Measurements from ENCODE around the gene CMIP.

The CMIP gene

GRCh38 chr16:81491541-81492188 is 47.1 kb downstream of the CMIP start:
- no peak for DNase-seq (ENCODE audit: low read depth, low spot score)
- H3K27ac ChIP-seq = peak overlapping the region; percentile 95

- no peak for DNase-seq (ENCODE audit: low read depth, low spot score)
- peak overlapping the region; percentile 95 for H3K27ac ChIP-seq
Measured at GRCh38 chr16:81492311-81492761, 47.7 kb downstream of the CMIP start.

GRCh38 chr16:81492965-81493754 is 48.6 kb downstream of the CMIP start:
- H3K27ac ChIP-seq = peak overlapping the region; percentile 95
- no peak for DNase-seq (ENCODE audit: low read depth, low spot score)

- peak overlapping the region; percentile 95 for H3K27ac ChIP-seq
- DNase-seq (ENCODE audit: low read depth, low spot score) = peak; percentile 97
Measured at GRCh38 chr16:81493755-81494433, 49.3 kb downstream of the CMIP start.

GRCh38 chr16:81494434-81494806 is 49.8 kb downstream of the CMIP start:
- DNase-seq (ENCODE audit: low read depth, low spot score) = no peak
- peak overlapping the region; percentile 95 for H3K27ac ChIP-seq

GRCh38 chr16:81494888-81495287 is 50.3 kb downstream of the CMIP start:
- no peak for DNase-seq (ENCODE audit: low read depth, low spot score)
- peak overlapping the region; percentile 95 for H3K27ac ChIP-seq

- no peak for DNase-seq (ENCODE audit: low read depth, low spot score)
Measured at GRCh38 chr16:81495321-81496234, 51.0 kb downstream of the CMIP start.

GRCh38 chr16:81496321-81496720 is 51.7 kb downstream of the CMIP start:
- no peak for DNase-seq (ENCODE audit: low read depth, low spot score)
- no peak overlapping the region for H3K27ac ChIP-seq

More at GRCh38 chr16:81495321-81496234, 51.0 kb downstream of the CMIP start:
- peak overlapping the region; percentile 95 for H3K27ac ChIP-seq

- H3K27ac ChIP-seq = no peak overlapping the region
Measured at GRCh38 chr16:81496742-81497141, 52.1 kb downstream of the CMIP start.

GRCh38 chr16:81497690-81498089 is 53.1 kb downstream of the CMIP start:
- DNase-seq (ENCODE audit: low read depth, low spot score) = no peak
- H3K27ac ChIP-seq = no peak overlapping the region

More at GRCh38 chr16:81496742-81497141, 52.1 kb downstream of the CMIP start:
- DNase-seq (ENCODE audit: low read depth, low spot score) = no peak

GRCh38 chr16:81498351-81498750 is 53.7 kb downstream of the CMIP start:
- no peak overlapping the region for H3K27ac ChIP-seq
- no peak for DNase-seq (ENCODE audit: low read depth, low spot score)

- peak overlapping the region; percentile 88 for H3K27ac ChIP-seq
- DNase-seq (ENCODE audit: low read depth, low spot score) = no peak
Measured at GRCh38 chr16:81499576-81500380, 55.2 kb downstream of the CMIP start.

GRCh38 chr16:81500833-81501521 is 56.4 kb downstream of the CMIP start:
- peak overlapping the region; percentile 88 for H3K27ac ChIP-seq
- peak; percentile 60 for DNase-seq (ENCODE audit: low read depth, low spot score)

GRCh38 chr16:81502396-81503070 is 57.9 kb downstream of the CMIP start:
- DNase-seq (ENCODE audit: low read depth, low spot score) = no peak
- H3K27ac ChIP-seq = peak overlapping the region; percentile 88

- DNase-seq (ENCODE audit: low read depth, low spot score) = peak; percentile 81
- peak overlapping the region; percentile 88 for H3K27ac ChIP-seq
Measured at GRCh38 chr16:81505011-81505661, 60.5 kb downstream of the CMIP start.

- no peak for DNase-seq (ENCODE audit: low read depth, low spot score)
- H3K27ac ChIP-seq = peak overlapping the region; percentile 97
Measured at GRCh38 chr16:81509404-81509803, 64.8 kb downstream of the CMIP start.

GRCh38 chr16:81510016-81510415 is 65.4 kb downstream of the CMIP start:
- no peak for DNase-seq (ENCODE audit: low read depth, low spot score)

More at GRCh38 chr16:81510016-81510415, 65.4 kb downstream of the CMIP start:
- H3K27ac ChIP-seq = peak overlapping the region; percentile 97

Measured in epithelial cell of prostate (primary cell).